Stimulated activated CD4-positive, alpha-beta T cell treated with anti-CD3 and anti-CD28 coated beads, Interleukin-4, amount 100 ng/mL, for 48 hours (primary cell): ENCODE data around the gene HYI.
"Not testable (repeated sequence)": the region's sequence is repeated elsewhere in the genome, so short reads cannot be mapped to it uniquely, and the experiment has no call there.

Source experiments
- DNase-seq, 2 donors: peaks; one replicate each; pipeline ENCODE4 v3.0.0-alpha.2; 2020; ENCODE audit warnings: low read depth in 2 of 2

HYI gene, protein sequence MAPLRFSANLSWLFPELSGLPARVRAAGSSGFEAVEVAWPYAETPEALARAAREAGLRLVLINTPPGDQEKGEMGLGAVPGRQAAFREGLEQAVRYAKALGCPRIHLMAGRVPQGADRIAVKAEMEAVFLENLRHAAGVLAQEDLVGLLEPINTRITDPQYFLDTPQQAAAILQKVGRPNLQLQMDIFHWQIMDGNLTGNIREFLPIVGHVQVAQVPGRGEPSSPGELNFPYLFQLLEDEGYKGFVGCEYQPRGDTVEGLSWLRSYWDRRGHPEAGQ

DNA sequence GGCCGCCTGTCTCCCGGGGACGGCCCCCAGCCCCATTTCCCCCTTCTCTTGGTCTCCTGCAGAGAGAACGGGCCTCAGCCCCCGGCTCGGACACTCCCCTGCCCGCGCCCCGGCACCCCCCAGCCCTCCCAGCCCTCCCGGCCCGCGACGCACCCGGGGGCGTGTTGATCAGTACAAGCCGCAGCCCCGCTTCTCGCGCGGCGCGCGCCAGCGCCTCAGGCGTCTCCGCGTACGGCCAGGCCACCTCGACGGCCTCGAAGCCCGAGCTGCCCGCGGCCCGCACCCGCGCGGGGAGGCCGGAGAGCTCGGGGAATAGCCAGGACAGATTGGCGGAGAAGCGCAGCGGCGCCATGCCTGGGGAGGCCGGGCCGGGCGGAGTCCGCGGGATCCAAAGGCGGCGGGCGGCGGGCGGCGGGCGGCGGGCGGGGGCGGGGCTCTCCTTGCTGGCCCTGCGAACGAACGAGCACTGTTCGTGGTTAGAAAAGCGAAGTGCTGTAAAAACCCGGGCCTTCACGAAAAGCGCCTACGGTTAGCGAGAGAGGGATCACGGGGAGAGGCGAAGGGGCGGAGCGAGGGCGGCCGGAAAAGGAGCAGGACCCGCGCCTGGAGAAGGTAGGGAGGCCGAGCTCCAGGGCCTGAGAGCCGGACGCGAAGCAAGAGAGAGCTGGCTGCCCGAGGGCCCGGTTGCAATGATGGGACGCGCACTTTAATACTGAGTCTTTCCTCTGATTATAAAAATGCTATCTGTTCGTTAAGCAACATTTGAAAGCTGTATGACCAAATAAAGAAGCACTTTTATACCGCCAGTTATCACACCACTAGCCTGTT lies at the start of gene HYI:
Gene HYI, minus strand, starts transcription at position 490 of the 828 bp plus-strand sequence. Its CDS starts 138 bp downstream, at position 352.
- DNase-seq = peak; percentile 54 to 66

DNA sequence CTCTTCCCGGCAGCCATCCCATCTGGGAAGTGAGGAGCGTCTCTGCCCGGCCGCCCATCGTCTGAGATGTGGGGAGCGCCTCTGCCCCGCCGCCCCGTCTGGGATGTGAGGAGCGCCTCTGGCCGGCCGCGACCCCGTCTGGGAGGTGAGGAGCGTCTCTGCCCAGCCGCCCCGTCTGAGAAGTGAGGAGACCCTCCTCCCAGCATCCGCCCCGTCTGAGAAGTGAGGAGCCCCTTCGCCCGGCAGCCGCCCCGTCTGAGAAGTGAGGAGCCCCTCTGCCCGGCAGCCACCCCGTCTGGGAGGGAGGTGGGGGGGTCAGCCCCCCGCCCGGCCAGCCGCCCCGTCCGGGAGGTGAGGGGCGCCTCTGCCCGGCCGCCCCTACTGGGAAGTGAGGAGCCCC lies 48.1 kb upstream of the HYI start:
- DNase-seq = not testable (repeated sequence)

DNA sequence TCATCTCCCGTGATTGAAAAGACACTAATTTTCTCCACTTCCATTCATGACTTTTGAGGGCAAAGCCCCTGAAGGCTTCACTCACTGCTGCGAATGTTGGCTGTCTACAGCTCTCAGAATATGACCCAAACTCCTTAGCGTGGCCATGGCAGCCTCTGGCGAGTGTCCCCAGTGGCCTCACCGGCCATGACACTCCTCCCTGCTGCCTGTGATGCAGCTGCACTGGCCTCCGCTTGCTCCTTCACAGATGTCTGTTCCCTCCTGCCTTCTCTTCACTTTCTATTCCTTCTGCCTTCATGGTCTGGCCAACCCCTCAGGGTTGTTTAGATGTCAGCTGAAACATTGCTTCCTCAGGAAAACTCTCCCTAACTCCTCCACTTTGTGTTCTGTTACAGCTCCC lies 46.2 kb upstream of the HYI start:
- DNase-seq = no peak

DNA sequence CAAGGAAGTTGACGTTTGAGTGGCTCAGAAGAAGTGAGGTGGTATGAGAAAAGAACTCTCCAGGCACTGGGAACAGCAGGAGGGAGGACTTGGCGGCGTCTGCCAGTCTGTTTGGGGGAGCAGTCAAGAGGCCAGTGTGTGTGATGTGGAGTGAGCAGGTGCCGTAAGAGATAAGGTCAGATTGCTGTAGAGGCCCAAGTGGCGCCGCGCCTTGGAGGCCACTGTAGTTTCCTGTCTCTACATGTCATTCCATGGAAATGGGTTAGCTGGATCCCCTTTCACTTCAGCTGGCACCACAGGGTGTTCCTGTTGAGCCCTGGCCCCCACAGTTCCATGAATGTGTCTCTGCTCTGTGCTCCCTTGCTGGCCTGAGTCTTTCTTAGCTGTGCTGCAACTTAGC lies 41.5 kb upstream of the HYI start:
- no peak for DNase-seq

DNA sequence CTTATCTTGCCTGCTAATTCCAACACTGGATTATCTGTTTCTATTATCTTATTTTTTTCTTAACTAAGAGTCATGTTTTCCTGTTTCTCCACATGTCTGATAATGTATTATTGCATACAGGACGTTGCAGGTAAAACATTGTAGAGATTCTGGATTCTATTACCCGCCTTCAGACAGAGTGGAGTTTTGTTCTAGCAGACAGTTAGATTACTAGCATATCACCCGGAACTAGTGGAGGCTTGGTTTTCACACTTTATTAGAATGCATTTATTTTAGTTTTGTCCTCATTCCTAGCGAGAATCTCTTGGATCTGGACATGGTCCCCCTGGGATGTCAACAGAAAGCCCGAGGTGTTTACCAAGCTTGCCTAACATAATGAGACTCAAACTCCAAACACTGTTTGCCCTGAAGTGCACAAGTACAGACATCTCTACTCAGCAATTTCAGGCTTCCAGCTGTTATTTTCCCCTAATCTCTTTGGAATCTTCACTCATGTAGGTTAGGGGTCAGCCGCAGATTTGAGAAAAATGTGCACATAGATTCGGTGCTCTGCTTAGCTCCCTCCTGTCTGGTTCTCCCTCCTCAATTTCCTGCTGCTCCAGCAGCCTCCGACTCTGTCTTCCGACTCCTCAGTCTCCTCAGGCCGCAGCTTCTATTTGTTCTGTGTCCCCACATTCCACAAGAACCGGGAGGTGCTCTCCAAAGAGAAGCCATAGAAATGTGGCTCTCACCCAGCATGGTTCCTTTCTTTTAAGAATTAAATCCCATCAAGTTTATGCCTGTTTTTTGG lies 40.1 kb upstream of the HYI start:
- no peak for DNase-seq

DNA sequence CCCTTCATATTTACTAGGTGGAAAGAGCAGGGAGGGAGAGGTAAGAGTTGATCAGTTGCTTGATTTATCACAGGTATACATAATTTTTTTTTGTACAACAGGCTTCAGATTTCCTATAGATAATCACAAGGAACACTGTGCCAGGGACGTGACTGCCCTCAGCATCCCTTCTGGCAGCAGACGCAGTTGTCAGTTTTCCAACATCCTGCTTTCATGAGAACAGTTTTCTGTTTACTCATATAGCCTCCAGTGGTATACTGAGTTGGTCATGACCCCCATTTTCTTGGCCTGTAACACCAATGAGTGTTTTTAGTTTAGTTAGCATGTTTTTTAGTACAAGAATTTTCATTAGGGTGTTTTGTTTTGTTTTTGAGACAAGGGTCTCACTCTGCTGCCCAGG lies 39.1 kb upstream of the HYI start:
- DNase-seq = no peak

DNA sequence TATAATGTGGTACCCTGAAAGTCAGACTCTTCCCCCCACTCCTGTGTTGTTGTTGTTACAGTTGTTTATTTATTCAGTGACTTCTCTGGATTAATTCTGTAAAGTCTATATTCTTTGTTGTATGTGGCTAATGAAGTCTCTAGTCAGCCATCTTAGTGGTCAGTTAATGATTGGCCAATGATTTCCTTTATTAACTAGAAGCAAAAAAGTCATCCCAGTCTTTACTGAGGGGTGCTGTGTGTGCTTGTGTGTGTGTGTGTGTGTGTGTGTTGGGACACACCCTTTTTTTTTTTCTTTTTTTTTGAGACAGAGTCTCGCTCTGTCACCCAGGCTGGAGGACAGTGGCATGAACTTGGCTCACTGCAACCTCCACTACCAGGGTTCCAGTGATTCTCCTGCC lies 37.3 kb upstream of the HYI start:
- no peak for DNase-seq

DNA sequence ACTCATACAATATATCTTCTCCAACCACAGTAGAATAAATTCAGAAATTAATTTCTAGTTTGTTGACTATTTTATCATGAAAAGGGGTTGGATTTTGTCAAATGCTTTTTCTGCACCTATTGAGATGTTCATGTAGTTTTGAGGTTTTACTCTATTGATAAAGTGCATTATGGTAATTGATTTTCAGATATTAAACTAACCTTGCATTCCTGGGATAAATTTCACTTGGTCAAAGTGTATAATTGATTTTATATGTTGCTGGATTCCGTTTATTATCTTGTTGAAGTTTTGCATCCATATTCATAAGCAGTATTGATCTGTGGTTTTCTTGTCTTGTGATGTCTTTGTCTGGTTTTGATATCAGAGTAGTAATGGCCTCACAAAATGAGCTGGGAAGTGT lies 34.4 kb upstream of the HYI start:
- no peak for DNase-seq

DNA sequence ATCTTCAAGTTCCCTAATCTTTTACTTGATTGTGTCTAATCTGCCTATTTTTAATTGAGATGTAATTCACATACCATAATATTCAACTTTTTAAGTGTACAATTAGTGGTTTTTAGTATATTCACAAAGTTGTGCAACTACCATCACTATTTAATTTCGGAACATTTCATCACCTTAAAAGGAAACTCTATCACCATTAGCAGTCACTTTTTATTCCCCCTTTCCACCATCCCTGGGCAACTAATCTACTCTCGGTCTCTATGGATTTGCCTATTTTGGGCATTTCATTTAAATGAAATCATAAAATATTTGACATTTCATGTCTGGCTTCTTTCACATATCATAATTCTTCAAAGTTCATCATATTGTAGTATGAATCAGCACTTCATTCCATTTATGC lies 30.6 kb upstream of the HYI start:
- DNase-seq = no peak

DNA sequence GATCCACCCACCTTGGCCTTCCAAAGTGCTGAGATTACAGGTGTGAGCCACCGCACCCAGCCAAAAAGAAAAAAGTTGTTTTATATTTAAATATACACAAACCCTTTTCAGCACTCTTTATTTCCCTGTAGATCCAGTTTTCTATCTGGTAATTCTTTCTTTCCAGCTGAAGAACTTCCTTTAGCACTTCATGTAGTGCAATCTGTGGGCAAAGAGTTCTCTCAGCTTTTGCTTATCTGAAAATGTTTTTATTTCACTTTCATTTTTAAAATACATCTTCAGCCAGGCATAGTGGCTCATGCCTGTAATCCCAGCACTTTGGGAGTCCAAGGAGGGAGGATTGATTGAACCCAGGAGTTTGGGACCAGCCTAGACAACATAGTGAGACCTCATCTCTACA lies 28.5 kb upstream of the HYI start:
- DNase-seq = no peak

DNA sequence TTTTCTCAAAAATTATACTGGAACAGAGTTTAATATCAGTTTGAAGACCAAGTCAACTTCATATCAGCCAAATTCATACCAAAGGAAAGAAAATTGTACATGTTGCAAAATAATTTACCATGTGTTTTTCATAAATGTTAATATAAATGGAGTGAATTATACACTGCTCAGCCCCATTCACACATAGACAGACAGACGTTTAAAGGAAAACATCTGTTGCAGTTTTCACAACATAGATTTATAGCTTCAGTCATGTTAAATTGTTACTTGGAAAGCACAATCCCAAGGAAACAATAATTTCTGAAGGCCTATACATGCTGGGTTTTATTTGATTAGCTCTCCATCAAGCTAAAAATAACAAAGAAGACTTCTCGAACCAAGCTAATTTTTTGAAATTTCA lies 27.8 kb upstream of the HYI start:
- no peak for DNase-seq

DNA sequence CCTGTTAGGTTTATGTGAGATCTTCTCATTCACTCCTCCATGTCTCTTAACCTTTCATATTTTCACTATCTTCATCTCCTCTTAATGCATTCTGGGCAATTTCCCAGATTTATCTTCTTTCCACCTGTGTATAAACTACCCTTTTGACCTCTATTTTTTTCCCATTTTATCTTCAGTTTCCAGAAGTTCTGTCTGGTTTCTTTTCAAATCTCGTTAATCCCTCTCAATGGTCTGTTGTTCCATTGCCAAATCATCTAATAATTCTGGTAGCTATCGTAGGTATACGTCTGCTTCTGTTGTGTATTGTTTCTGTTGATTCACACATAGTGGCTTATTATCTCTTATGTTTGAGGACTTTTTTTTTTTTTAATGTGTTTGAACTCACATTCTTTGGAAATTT lies 25.7 kb upstream of the HYI start:
- DNase-seq = no peak

DNA sequence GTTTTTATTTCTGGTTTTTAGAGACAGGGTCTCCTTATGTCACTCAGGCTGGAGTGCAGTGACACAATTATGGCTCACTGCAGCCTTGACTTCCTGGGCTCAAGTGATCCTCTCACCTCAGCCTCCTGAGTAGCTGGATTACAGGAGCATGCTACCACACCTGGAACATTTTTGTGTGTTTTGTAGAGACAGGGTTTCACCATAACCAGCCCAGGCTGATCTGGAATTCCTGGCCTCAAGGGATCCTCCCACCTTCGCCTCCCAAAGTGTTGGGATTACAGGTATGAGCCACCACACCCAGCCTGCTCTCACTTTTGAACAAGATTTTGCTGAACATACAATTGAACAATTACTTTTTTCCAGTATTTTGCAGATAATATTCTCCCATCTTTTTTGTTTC lies 24.0 kb upstream of the HYI start:
- DNase-seq = no peak

DNA sequence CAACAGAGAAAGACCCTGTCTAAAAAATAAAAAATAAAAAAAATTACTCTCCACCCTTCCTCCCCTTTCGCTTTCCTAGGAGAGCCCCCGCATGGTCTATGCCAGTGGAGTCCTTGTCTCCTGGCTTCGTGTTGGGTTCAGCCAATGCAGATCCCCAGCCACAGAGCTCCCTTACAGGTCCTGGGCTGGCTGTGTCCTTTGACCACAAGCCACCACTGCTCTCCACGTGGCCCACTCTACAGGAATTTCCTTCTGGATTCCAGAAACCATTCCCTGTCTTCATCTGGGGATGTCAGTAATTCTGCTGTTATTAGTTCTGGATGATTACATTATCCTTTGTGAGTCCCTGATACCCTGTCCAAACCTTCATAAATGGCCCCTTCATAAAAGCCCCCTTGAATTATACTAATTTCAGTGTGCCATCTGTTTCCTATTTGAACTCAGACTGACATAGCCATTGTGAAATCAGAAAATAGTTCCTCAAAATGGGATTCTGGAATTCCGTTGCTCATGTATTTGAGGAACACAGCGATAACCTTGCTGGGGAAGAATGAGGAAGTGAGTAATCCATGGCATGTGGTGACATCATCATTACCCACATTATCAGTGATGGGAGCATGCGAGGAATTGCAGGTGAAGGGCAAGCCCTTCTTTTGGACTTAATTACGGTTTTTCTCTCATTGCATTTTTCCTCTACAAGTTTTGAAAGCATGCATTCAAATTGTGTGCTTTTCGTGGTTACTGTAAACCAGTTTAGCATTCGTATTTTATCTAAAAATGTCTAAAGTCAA lies 22.1 kb upstream of the HYI start:
- not testable (repeated sequence) for DNase-seq

DNA sequence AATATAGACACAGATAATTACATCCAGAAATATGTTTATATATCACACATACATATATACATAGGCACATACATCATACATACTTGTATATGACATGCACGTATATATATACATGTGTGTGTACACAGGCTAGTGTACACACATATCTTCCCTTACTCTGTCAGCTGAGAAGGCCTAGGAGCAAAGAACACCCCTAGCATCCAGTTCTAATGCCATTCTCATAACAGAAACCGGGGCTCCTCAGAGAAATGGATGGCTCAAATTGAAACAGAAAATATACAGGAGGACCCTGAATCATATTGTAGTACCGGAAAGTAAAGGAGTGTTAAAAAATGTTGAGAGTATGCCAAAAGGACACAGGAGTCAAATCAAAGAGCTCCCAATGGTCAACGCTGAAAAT lies 19.7 kb upstream of the HYI start:
- no peak for DNase-seq

DNA sequence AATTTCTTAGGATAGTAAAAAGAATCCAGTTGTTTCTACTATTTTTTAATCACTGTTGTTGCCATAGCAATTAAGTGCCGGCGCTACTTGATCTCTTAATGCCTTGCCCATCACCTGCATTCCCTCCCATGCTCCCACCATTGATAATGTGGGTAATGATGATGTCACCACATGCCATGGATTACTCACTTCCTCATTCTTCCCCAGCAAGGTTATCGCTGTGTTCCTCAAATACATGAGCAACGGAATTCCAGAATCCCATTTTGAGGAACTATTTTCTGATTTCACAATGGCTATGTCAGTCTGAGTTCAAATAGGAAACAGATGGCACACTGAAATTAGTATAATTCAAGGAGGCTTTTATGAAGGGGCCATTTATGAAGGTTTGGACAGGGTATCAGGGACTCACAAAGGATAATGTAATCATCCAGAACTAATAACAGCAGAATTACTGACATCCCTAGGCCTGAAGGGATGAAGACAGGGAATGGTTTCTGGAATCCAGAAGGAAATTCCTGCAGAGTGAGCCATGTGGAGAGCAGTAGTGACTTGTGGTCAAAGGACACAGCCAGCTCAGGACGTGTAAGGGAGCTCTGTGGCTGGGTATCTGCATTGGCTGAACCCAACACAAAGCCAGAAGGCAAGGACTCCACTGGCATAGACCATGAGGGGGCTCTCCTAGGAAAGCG lies 18.9 kb upstream of the HYI start:
- DNase-seq = not testable (repeated sequence)

DNA sequence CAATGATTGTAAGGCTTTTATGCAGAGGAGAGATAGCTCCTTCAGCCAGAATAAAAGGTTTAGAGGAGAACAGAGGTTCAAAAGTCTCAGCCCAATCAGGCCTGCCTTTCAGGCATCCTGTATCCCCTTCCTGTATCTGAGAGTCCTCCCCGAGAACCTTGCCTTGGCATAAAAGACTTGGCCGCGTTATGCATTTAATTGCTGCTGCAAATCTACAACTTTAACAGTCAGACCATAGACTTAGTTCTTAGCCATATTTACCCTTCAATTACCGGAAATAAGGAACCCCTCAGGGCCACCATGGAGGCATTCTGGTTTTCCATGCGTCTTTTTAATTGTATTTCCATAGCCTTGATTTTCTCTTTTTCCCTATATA lies 18.3 kb upstream of the HYI start:
- no peak for DNase-seq

DNA sequence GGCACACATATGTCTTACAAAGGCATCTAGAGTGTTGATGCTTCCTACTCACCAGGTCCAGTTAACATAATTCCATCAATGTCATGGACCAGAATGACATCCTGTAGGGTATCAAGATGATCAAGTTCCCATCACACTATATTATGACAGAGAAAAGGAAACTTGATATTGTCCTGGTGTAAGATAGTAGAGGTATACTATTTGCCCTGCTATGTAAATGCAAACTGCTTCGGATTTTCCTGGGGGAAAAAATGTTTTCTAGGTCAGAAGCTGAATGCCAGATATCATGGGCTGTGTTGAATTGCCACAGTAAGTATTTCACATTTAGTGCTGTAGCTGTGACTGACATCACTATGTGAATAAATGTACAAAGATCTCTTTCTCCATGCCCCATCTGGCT lies 16.2 kb upstream of the HYI start:
- no peak for DNase-seq

DNA sequence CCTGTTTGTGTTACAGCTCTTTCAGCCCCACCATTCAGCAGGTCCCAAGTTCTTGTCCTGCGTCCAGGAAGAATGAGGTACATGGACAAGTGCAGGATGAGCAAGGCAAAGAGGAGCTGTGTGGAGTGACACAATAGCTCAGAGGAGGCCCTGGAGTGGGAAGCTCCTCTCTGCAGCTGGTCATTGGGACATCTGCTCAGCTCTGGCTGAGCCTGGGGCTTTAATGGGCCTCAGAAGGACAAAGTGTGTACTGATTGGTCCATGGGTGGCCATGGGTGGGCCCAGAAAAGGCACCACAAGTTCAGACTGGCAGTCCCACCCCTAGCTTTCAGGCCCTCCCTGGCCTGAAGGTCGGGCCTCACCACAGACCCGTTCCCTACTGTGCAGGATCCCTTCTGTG lies 14.7 kb upstream of the HYI start:
- no peak for DNase-seq

DNA sequence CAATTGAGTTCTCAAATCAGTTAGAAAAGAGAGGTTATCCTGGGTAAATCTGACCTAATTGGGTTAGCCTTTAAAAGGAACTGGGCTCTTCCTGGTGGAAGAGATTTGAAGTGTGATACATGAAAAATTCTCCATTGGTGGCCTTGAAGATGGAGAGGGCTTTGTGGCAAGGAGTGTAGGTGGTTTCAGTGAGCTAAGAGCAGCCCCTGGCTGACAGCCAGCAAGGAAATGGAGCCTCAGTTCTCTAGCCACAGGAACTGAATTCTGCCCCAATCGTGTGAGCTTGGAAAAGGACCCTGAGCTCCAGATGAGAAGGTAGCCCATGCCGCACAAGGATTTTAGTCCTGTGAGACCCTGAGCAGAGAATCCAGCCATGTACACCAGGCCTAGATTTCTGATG lies 12.7 kb upstream of the HYI start:
- no peak for DNase-seq

DNA sequence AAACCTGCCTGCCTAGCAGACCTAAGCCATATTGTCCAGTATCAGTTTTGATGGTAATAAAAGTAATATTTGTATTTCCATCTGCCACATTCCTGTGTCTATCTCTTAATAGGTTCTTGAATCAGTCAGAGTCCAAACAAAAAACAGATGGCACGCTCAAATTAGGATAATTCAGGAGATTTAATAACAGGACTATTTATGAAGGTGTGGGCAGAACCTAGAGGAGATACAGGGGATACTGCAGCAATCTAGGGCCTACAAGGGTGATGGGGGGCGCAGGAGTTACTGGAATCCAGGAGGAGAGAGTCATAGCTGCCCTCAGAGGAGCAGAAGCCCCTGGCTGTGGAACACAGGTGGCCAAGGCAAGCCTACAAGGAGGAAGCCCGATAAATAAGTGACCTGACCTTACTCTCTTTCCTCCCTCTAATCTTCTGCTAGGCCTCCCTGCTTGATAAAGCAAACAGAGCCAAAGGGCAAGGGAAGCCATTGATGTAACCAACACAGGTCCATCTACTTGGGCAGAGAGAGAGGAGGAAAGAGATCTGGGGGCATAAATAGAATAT lies 11.9 kb upstream of the HYI start:
- DNase-seq = no peak
